GM19193 (cell line): ENCODE results near the gene LAMA3.

Source experiments
- POLR2A ChIP-seq: IDR thresholded peaks from 4 replicates; pipeline ENCODE4 v1.6.1; 2011; ENCODE audit not compliant: insufficient read depth, insufficient read length; ENCODE audit errors: extremely low read depth

Gene LAMA3

DNA sequence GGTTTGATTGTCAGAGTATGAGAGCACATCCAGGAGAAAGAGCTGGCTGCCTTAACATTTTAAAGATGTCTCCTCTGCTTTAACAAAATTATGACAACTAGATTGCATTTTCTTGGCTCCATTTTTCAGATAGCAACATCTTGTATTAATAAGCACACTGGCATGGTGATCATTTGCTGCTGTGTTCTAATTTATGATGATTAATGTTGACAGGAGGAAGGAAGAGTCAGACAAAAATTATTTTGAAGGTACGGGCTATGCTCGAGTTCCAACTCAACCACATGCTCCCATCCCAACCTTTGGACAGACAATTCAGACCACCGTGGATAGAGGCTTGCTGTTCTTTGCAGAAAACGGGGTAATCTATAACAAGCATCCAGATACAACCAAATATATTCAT is 227.1 kb downstream of the LAMA3 start:
- no peak for TF ChIP-seq POLR2A

DNA sequence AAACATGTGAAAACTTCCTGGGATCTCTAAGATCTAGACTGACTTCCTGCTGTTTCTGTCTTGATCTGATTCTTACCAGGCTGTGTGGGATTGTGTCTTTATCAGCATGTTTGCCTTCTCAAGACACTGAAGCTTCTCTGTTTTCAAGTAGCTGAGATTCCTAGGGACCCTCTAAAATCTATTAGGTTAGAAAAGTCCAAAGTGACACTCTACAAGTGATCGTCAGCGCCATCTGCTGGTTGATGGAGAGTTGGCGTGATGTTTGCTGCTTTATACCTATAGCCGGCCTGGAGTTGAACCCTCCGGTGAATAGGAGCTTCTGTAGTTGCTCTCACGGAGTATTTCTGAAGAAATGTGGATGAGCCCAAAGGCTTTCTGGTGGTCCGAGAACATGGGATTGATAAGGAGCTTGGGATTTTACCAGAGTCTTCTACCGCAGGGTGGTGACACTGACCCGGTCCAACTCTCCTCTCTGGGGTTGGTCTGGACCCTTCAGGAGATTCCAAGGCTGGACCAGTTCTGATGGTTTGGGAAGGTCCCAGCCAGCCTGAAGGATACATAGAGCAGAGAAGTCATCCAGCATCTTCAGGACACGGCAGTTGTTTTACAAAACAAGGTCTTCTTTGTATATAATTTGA is 229.3 kb downstream of the LAMA3 start:
- no peak for TF ChIP-seq POLR2A

DNA sequence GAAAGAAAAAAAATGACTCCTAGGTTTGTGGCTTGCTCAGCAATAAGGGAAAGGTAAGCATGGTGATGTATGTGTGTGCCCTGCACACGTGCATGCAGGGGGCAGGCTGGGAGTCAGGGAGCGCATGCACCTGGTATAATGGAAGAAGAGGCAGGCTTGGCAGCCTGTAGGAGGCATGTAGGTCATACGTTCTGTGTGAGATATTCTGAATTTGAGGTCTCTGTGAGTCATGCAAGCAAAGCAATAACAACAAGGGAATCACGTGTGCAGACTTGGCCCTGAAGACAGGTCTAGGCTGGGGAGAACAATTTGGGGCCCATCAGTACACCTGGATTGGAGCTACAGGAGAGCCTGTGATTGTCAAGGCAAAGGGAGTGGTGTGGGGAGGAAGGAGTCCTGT is 230.8 kb downstream of the LAMA3 start:
- TF ChIP-seq POLR2A = no peak

DNA sequence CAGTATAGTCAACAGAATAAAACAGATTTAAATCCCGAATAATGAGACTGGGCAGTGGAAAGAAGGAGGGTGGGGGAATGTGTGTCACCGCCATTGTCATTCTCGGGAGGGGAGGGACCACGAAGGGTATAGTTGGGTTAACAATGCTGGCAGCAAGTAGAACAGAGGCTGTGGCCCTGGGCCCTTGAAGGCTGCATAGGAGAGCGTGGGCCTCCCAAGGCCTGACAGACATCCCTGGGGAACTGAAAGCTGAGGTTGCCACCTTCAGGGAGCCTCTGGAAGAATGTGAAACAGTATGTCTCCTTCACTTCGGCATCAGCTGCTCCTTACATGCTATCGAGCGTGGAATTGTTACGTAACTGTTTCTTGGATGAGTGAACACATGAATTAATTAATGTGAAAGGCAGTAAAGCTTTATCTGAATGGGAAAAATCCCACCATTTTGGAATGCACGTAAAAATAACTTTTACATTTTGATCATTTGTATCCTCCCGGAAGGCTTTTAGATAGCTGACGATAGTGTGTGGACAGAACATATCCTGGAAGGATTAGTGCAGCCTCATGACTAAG is 232.5 kb downstream of the LAMA3 start:
- TF ChIP-seq POLR2A = no peak

DNA sequence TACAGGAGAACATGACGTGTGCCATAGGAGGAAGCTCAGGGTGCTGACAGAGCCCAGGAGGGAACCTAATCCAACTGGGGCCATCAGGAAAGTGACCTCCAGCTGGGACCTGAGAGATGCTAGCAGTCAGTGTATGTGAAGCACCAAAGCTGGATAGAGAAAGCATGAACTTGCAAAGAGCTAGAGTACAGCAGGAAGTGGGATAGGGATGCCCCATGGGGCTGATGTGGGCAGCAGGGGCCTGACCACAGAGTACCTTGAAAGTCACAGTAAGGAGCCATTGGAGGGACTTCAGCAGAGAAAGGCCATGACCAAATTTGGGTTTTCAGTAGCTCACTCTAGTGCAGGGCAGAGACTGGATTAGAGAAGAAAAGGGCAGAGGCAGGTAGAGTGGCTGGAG is 233.7 kb downstream of the LAMA3 start:
- no peak for TF ChIP-seq POLR2A

DNA sequence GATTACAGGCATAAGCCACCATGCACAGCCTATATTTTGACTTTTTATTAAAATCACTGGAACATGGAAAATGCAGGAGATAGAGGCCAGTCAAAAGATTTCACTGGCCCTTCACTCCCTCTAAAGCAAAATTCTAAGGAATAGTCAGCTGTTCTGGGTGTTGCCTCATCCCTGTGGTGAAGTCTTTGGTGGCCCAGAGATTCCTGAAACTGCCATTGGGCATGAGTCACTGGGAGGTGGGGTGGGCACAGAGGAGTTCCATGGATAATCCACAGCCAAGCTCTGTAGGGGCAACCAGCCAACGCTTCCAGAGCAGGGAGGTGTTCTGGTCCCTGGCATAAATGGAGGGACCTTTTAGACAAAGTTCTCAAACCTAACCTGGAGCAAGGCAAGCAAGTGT is 235.6 kb downstream of the LAMA3 start:
- TF ChIP-seq POLR2A = no peak

DNA sequence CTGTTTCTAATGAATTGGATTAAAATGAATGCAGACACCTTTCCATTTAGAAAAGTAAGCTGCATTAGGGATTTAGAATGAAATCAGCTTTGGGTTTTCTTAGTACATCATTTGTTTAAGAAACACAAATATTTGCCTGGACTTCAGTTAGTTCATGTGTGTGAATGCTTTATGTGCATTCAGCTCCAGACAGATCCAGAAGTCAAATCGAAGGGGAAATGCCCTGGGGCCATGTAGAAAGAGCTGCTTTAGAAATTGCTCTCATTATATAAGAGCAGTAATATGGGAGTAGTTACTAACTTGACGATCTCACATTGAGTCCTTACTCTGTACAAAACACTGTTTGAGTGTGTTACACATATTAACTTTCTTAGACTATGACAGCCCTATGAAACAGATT is 237.3 kb downstream of the LAMA3 start:
- TF ChIP-seq POLR2A = no peak

DNA sequence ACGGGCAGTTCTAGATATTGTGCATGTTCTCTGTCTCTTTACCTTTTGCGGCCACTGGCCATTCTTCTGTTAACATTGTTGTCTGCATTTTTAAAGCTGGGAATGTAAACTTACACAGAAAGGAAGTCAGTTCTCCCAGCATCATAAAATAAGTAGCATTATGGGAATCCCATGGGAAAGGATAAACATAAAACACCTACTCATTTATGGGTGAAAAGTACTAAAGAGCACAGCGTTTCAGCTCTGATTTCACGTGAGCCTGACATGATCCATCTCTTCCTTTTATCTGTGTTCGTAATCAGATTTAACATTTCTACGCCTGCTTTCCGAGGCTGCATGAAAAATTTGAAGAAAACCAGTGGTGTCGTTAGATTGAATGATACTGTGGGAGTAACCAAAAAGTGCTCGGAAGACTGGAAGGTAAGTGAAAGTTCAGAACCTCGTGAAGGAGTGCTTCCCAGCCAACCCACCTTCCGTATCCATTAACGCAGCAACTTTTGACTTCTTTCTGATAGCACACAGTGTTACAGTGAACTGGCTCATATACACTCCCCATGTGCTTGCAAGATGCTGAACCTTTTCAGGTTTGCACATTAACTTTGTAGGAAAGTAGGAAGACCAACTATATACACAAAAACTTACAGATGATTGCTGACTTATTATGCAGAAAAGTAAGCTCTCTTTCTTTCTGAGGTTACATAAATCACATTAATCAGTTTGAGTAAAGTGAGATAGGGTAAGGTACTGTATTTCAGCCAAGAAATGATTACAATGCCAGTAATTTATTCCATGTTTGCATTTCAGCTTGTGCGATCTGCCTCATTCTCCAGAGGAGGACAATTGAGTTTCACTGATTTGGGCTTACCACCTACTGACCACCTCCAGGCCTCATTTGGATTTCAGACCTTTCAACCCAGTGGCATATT is 238.8 kb downstream of the LAMA3 start:
- TF ChIP-seq POLR2A = no peak

DNA sequence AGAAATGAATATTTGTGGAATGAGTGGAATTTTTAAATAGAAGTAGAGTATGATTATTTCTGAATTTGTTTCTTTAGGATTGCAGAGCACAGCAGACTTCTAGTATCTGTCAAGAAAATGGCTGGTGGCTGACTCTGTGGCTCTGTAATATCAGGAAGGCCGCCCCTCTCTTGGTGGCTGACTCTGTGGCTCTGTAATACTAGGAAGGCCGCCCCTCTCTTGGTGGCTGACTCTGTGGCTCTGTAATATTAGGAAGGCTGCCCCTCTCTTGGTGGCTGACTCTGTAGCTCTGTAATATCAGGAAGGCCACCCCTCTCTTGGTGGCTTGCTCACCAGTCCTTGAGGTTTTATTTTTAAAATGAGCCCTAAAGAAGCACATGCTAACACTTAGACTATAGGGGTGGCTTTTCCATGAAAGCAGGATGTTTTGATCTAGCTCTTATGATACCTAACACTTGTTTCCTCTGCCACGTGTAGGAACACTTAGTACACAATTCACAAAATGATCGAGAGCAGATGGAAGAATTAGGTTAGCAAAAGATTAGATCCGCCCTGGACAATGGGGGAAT is 240.2 kb downstream of the LAMA3 start:
- no peak for TF ChIP-seq POLR2A

DNA sequence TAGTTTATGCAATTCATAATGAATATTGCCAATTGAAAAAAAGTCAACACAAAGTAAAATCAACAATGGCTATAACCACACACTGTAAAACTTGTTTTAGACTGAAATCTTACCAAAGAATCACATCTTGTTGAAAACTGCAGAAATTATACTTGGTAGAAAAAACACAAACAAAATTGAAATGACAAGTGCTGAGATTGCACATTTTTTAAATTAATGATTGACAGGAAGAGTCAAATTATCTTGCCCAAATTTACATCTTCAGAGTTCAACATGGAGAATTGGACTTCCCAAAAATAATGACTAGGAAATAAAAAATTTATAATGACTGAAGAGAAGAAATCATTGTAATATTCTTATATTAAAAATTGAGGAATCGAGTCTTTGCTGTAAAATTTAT is 240.7 kb downstream of the LAMA3 start:
- TF ChIP-seq POLR2A = no peak

DNA sequence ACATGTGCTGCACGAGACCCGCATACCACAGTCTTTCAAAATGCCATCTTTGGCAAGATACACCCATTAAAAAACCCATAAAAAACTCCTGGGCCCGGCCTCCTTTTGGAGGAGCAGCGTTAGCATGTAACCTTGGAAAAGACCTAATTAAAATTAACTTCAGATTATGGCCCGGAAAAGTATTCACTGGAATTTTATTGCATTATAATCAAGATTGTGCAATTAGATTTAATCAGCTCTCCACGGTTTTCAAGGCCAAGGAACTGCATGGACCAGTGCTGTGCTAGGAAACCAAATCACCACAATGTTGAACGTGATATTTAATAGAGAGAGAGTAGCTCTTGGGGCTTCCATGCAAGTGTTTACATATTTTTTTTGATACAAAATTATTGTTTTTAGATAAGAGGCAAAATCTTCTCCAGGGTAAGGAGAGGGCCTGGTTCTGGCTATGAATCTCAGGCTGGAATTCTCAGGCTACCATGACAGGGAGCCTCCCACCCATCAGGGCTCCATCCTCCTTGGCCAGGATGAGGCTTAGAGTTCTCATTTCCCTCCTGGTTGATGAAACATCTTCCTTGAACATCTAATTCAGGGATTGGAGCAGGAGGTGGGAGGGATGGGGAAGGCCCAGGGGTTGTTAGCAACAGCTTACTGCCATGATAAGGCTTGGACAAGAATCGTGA is 243.3 kb downstream of the LAMA3 start:
- TF ChIP-seq POLR2A = no peak

DNA sequence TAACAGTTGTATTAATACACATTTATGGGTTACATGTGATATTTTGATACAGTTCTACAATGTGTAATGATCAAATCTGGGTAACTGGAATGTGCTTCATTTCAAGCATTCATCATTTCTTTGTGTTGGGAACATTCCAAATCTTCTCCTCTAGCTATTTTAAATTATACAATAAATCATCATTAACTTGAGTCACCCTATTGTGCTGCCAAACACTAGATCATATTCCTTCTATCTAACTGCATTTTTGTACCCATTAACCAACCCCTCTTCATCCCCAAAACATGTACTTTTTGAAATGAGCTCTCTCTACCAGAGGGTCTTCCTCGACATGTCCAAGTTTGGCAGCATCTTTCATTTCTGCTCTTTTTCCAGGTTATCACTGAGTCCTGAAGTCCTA is 244.2 kb downstream of the LAMA3 start:
- TF ChIP-seq POLR2A = no peak

DNA sequence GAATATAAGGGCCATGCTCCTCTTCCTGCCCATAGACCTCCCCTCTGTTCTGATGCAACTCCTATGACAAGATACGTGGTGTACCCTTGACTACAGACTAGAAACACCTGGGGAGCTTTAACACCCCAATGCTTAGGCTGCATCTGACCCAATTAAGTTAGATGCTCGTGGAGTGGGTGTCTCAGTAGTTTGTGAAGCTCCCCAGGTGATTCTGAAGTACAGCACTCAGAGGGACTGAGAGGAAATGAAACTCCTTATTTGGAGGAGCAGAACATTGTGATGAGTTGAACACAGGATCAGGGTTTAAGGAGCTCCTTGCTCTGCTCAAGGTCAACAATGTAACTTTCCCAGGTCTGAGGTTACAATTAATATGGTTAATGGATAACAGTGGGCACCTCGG is 245.0 kb downstream of the LAMA3 start:
- TF ChIP-seq POLR2A = no peak

DNA sequence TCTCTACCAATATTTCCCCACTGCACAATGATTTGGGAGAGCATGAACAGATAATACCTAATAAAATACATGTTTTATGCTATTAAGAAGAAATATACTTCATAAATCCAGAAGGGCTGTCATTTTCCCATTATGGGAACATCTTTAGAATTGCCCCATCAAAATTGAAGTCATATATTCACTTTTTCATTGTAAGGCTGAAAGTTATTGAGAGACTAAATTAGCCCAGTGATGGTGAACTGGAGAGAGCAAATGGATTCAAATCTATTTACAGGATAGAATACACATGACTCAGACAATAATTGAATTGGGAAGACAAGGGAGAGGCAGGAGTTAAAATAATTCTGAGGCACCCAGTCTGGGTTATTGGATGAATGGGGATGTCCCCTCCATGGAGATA is 245.6 kb downstream of the LAMA3 start:
- TF ChIP-seq POLR2A = no peak

DNA sequence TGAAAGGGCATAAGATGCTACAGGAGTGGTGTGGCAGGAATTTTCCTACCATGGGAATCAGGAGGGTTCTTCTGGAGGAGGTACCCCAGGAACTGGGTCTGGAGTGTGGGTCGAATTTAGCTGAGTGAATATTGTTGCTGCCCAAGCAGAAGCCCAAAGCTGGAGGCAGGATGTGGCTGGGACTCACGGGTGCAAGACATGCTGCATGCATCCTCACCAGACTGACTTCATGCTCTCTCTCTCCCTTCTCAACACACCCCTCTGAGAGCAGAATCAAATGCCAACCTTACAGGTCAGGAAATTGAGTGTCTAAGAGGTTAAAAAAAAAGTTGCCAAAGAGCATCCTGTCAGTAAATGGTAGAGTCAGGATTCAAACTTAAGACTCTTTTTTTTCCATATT is 246.6 kb downstream of the LAMA3 start:
- TF ChIP-seq POLR2A = no peak
